SK-N-DZ (cell line): ENCODE measurements around the gene IRX3.
A peak's percentile ranks its signal among the peaks of the same experiment; 100 is the strongest.

ENCODE experiments used
- DNase-seq: peaks from one replicate; pipeline ENCODE4 v3.0.0-alpha.2; 2015; ENCODE audit warnings: low spot score

IRX3 gene

GRCh38 chr16:54290833-54291655, 4.5 kb upstream of the IRX3 start:
- no peak for DNase-seq

GRCh38 chr16:54289945-54290832, 3.6 kb upstream of the IRX3 start:
- no peak for DNase-seq

GRCh38 chr16:54289242-54289944, 2.8 kb upstream of the IRX3 start:
- DNase-seq: no peak

GRCh38 chr16:54288835-54289241, 2.3 kb upstream of the IRX3 start:
- no peak for DNase-seq

GRCh38 chr16:54288030-54288834, 1.6 kb upstream of the IRX3 start:
- no peak for DNase-seq

GRCh38 chr16:54287131-54288029, 793 bp upstream of the IRX3 start:
- no peak for DNase-seq

GRCh38 chr16:54286090-54286365, 559 bp downstream of the IRX3 start:
- DNase-seq: no peak

- DNase-seq: no peak
Observed at GRCh38 chr16:54285414-54286089, 1.0 kb downstream of the IRX3 start.

GRCh38 chr16:54284931-54285413, 1.6 kb downstream of the IRX3 start:
- peak; percentile 15 for DNase-seq

GRCh38 chr16:54284319-54284930, 2.2 kb downstream of the IRX3 start:
- DNase-seq: no peak

- no peak for DNase-seq
Observed at GRCh38 chr16:54283725-54284318, 2.8 kb downstream of the IRX3 start.

- DNase-seq: no peak
Observed at GRCh38 chr16:54282928-54283724, 3.5 kb downstream of the IRX3 start.

GRCh38 chr16:54282202-54282927, 4.2 kb downstream of the IRX3 start:
- DNase-seq: peak; percentile 17

GRCh38 chr16:54281535-54282201, 4.9 kb downstream of the IRX3 start:
- no peak for DNase-seq

GRCh38 chr16:54280751-54281150, 5.8 kb downstream of the IRX3 start:
- no peak for DNase-seq

GRCh38 chr16:54277845-54278703, 8.5 kb downstream of the IRX3 start:
- no peak for DNase-seq
